GM12872 (cell line): ENCODE measurements around the gene PRPF19.

Experiments
- CTCF ChIP-seq: IDR thresholded peaks from 3 replicates; pipeline ENCODE4 v1.5.1; 2011; ENCODE audit warnings: low read depth, mild to moderate bottlenecking, low read length, moderate library complexity; ENCODE audit not compliant: insufficient read depth

Gene PRPF19

GRCh38 chr11:60950933-60951605 lies 44.7 kb upstream of the PRPF19 start:
- no peak for TF ChIP-seq CTCF

- TF ChIP-seq CTCF: no peak
Observed at GRCh38 chr11:60950024-60950423, 43.6 kb upstream of the PRPF19 start.

GRCh38 chr11:60948250-60948649 lies 41.9 kb upstream of the PRPF19 start:
- no peak for TF ChIP-seq CTCF

DNA sequence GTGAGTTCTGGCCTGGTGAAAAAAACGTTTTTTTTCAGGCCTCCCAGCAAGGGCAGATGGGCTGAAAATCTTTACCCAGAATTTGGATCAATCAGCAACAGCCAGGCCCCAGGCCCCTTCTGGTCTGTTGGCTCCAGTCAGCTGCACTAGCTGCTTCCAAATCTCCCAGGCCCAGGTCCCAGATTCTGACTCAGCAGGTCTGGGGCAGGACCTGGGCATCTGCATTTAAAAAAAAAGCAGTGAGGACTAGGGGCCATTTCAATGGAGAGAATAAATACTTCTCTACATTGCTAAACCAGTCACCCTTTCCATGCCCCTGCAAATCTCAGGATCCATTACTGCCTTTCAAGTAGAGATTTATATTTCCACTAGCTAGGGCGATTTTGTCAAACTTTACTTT lies 41.3 kb upstream of the PRPF19 start:
- no peak for TF ChIP-seq CTCF

- no peak for TF ChIP-seq CTCF
Observed at GRCh38 chr11:60946601-60947264, 40.3 kb upstream of the PRPF19 start.

DNA sequence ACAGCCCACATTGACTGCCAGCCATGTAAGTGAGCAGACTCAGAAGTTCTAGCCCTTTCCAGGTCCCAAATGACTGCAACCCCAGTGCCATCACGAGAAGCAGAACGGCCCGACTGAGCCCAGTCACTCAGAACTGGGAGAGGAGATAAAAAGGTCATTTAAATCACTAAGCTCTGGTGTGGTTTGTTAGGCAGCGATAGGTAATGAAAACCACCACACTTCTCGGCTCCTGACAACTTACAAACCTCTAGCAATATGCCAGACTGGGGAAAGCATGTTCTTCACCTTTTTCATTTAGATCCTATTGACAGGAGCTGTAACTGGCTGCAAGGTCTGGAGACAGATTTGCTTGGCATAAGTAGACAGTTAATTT lies 38.9 kb upstream of the PRPF19 start:
- no peak for TF ChIP-seq CTCF

DNA sequence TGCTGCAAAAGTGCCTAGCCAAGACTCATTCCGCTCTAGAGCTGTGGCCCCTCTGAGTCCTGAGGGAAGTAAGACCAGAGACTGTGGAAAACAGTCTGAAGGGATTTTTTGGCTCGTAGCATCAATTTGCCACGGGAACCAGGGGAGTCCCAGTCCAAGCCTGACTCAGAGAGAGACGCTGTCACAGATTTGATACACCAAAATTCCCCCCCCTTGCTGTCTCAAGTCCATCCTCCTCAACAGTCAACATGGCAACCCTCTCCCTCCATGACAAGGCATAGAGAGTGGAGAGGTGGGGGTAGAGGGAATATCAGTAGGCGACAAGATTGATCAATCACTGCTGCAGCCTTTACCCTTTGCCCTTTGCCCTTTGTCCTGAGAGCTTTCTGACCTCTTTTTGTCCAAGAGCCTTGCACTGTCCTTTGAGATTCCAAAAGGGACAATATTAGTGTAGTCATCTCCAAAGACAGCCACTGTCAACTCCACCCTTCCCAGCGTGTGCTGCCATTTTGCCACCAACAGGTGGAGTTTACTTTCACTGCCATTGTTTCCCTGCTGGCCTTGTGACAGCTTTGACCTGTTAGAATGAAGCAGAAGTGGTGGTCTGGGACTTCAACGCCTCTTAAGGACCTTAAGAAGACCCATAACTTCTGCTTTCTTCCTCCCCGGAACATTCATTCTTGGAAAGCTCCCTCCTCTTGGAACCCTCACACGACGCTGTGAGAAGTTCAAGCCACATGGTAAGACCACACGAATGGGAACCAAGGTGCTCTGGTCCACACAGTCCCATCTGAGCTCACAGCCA lies 38.3 kb upstream of the PRPF19 start:
- peak; percentile 50 for TF ChIP-seq CTCF
